Measurements from ENCODE around the gene JAGN1.

DNA sequence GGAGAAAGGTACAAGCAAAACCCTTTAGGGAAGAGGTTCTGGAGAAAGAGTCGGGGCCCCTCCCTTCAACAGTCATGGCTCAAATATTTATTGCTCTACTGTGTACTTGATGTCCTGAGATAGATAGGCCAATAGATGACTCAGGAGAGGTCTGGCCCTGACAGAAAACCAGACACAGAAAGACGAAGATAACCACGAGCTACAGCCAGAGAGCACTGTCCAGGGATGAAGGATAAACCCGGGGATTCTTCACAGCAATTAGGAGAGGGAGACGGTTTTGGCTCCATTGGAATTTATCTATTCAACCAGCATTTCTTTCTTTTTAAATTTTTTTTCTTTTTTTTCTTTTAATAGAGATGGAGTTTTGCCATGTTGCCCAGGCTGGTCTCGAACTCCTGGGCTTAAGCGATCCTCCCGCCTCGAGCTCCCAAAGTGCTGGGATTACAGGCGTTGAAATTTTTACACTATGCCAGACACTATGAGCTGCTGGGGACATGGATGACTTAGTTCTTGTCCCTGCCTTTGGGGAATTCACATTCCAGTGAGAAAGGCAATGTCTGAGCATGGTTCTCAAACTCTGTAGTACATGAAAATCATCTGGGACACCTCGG is 5.8 kb upstream of the JAGN1 start:
- TF ChIP-seq, protein P1, sequence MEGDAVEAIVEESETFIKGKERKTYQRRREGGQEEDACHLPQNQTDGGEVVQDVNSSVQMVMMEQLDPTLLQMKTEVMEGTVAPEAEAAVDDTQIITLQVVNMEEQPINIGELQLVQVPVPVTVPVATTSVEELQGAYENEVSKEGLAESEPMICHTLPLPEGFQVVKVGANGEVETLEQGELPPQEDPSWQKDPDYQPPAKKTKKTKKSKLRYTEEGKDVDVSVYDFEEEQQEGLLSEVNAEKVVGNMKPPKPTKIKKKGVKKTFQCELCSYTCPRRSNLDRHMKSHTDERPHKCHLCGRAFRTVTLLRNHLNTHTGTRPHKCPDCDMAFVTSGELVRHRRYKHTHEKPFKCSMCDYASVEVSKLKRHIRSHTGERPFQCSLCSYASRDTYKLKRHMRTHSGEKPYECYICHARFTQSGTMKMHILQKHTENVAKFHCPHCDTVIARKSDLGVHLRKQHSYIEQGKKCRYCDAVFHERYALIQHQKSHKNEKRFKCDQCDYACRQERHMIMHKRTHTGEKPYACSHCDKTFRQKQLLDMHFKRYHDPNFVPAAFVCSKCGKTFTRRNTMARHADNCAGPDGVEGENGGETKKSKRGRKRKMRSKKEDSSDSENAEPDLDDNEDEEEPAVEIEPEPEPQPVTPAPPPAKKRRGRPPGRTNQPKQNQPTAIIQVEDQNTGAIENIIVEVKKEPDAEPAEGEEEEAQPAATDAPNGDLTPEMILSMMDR (IDR thresholded peaks at IDR 0.05) = no peak
- no peak for TF ChIP-seq POLR2A (IDR thresholded peaks at IDR 0.05)
